ENCODE data around the gene PNKD.

GRCh38 chr2:218284106-218284811 lies 13.9 kb downstream of the PNKD start:
- TF ChIP-seq CTCF (IDR thresholded peaks at IDR 0.05), result no peak
- no peak for TF ChIP-seq POLR2AphosphoS5 (IDR thresholded peaks at IDR 0.05)

Measured in suprapubic skin (tissue), 3 donors.